KG1 (cell line): ENCODE results near the gene TDG.
"Not testable (repeated sequence)": the region's sequence is repeated elsewhere in the genome, so short reads cannot be mapped to it uniquely, and the experiment has no call there.

ENCODE experiments used
- DNase-seq: peaks from one replicate; lab custom pipeline; 2025; lab: John Stamatoyannopoulos, UW

The TDG gene

DNA sequence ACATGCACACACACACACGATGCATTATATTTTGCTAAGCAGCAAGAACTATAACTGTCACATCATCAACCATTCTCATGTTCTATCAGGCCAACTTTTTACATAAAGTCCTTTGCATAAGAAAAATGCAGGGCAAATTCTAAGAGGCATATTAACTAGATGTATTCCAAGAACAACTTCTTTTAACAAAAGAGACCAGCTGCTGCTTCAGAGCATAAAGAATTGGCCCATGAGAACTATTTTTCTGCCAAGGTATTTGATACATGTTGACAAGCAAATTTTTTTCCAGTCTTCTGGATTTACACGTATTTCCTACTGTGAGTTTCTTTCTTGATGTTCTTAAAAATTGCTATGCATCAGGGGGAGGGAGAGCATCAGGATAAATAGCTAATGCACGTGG lies 57.1 kb downstream of the TDG start:
- DNase-seq = no peak

DNA sequence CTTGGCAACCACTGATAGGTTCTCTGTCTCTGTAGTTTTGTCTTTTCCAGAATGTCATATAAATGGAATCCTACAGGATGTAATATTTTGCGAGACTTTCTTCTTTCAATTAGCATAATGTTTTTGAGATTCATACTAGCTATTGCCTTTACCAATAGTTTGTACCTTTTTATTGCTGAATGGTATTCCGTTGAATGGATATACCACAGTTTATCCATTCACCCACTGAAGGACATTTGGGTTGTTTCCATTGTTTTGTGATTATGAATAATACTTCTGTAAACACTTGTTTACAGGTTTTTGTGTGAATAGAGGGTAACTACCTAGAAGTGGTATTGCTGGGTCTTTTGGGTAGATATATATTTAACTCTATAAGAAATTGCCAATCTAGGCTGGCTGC lies 58.0 kb downstream of the TDG start:
- DNase-seq = no peak

DNA sequence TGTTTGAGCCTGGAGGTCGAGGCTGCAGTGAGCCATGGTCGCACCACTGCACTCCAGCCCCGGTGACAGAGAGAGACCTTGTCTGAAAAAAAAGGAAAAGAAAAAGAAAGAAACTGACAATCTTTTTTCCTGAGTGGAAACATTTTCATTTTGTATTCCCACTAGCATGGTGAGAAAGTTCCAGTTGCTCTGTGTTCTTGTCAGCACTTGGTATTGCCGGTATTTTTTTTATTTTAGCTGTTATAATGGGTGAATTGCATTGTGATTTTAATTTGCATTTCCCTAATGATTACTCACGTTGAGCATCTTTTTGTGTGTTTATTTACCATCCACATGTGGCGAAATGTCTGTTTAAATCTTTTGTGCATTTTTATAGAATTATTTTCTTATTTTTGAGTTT lies 58.7 kb downstream of the TDG start:
- no peak for DNase-seq

DNA sequence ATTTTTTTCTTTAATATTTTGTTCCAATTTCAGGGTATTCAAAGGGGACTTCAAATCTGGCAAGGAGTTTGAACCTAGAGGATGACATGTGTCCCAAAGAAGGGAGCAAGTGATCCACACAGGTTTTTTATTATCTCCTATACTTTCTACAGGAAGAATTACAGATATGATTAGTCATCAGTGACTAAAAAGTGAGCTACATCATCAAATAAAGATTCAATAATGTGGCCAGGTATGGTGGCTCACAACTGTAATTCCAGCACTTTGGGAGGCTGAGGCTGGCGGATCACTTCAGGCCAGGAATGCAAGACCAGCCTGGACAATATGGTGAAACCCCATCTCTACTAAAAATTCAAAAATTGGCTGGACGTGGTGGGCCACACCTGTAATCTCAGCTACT lies 60.1 kb downstream of the TDG start:
- DNase-seq = no peak

DNA sequence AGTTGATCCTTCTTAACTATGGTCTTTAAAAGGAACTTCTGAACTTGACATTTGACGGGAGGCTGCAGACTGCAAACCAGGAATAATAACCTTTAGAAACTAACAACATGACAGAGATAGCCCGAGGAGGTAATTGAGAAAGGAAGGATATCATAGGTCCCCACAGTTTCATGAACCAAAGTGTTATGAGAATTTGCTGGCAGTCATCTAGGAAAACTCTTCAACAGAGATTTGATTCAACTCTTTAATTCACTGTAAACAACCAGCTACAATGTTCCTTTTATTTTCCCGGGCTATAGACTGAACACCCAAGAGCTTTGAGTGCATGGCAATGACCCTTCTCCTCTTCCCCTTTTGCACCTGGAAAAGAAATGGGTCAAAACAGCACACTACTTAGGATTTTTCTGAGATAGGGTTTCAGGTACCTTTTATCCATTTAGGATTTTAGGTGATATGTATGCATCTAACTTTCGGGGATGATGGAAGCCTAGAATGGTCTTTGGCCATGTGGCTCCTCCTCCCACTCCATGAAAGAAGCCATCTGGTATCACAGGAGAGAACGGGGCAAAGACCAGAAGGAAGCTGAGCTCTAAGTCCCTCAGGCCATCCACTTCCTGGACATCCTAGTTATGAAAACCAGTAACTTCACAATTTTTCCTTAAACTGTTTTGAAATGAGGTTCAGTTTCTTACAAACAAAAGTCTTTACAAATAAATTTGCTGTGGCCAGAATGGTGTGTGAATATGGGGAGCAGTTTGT lies 61.3 kb downstream of the TDG start:
- DNase-seq = no peak

DNA sequence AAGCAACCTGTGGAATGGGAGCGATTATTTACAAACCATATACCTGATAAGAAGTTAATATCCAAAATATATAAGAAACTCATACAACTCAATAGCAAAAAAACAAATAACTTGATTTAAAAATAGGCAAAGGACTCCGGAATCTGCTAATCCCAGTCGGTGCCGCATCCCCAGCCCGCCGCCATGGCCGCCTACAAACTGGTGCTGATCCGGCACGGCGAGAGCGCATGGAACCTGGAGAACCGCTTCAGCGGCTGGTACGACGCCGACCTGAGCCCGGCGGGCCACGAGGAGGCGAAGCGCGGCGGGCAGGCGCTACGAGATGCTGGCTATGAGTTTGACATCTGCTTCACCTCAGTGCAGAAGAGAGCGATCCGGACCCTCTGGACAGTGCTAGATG lies 64.9 kb downstream of the TDG start:
- not testable (repeated sequence) for DNase-seq

DNA sequence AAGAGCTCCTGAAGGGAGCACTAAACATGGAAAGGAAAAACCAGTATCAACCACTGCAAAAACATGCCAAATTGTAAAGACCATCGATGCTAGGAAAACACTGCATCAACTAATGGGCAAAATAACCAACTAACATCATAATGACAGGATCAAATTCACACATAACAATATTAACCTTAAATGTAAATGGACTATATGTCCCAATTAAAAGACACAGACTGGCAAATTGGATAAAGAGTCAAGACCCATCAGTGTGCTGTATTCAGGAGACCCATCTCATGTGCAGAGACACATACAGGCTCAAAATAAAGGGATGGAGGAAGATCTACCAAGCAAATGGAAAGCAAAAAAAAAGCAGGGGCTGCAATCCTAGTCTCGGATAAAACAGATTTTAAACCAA lies 70.5 kb downstream of the TDG start:
- not testable (repeated sequence) for DNase-seq
